Ascending aorta (tissue), 2 donors: ENCODE measurements around the gene NEURL1. TPM values are rescaled to one million over a fixed set of nuclear protein-coding genes. Genes with fewer than 3 reads are reported as not detected.

Experiments
- DNase-seq, 2 donors: peaks; one replicate each; pipeline ENCODE4 v3.0.0-alpha.2; 2019; ENCODE audit warnings: low spot score in 2 of 2
- H3K27ac ChIP-seq, 2 donors: fragments of 200-600 bp; sonication (generic); one replicate each; pipeline ENCODE4 v1.5.1; 2016 to 2017; ENCODE audit warnings: mild to moderate bottlenecking in 1 of 2
- H3K27me3 ChIP-seq: fragments of 200-600 bp; sonication (generic); one replicate; pipeline ENCODE4 v1.5.1; 2017
- H3K36me3 ChIP-seq, 2 donors: fragments of 200-600 bp; sonication (generic); one replicate each; pipeline ENCODE4 v1.5.1; 2016
- H3K4me1 ChIP-seq, 2 donors: fragments of 200-600 bp; sonication (generic); one replicate each; pipeline ENCODE4 v1.5.1; 2016 to 2017; ENCODE audit warnings: mild to moderate bottlenecking in 1 of 2
- H3K4me3 ChIP-seq, 2 donors: fragments of 200-600 bp; sonication (generic); one replicate each; pipeline ENCODE4 v1.5.1; 2016 to 2017; ENCODE audit warnings: mild to moderate bottlenecking in 1 of 2
- H3K9me3 ChIP-seq, 2 donors: fragments of 200-600 bp; sonication (generic); one replicate each; pipeline ENCODE4 v1.5.1; 2016
- CTCF ChIP-seq, 3 experiments: fragments of 200-600 bp in 2 of 3; fragments of 450-650 bp in 1 of 3; sonication (generic) in 2 of 3; IDR thresholded peaks; one replicate each; pipeline ENCODE4 v1.5.1; 2016 to 2019; ENCODE audit warnings: antibody characterized with exemption in 3 of 3, mild to moderate bottlenecking in 1 of 3, moderate library complexity in 1 of 3
- intact Hi-C: fragments of 100-400 bp; cut with DNase I; formaldehyde crosslinking; loops from one replicate; pipeline ENCODE4 v1.15.1; 2023
- total RNA-seq: library from RNA; depleted of rRNA; stranded (reverse); fragments of >200 nt; gene quantifications from one replicate; pipeline ENCODE4 v1.1.0, GENCODE V29; 2016

NEURL1 gene
- total RNA-seq, 1 donor from 2014 or later: not detected

- H3K4me1 ChIP-seq: peaks cover 24 to 48% of the 10 kb centered on the region in 2 donors
- intact Hi-C loops: loop anchor here (1.0 to 2.0 kb wide), 2 partner anchors 15 to 22 kb away; no protein-coding TSS in a partner anchor
These were observed 144.5 kb downstream of the NEURL1 start for GRCh38 chr10:103637927-103638557.

DNA sequence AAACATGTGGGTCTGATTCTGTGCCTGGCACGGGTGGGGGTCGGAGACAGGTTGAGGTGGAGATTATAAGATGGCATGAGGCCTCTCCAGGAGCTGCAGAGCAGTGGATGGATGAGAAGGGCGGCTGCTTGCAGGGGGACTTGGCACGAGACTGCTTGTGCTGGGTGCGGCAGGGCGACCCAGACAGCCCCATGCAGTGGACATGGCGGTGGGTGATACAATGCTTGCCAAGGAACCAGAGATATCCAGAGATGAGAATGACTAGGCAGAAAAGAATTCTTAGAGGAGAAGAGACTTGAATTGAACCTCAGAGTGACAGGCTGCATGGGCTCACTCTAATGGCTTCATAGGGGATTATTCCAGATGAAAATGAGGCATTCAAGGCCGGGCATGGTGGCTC lies 145.4 kb downstream of the NEURL1 start:
- intact Hi-C loops: loop anchor here (1.0 kb wide), 1 partner anchor 21 kb away; no protein-coding TSS in a partner anchor
- TF ChIP-seq CTCF (IDR thresholded peaks at IDR 0.05): no peak
- peaks cover 24 to 45% of the 10 kb centered on the region in 2 donors for H3K4me1 ChIP-seq

More at GRCh38 chr10:103637927-103638557, 144.5 kb downstream of the NEURL1 start:
- Histone ChIP-seq H3K4me3 (peak overlapping the region in 1 of 2 donors; percentile 48), H3K27ac (peak overlapping the region; percentile 91 to 97), H3K27me3 (no peaks in the 10 kb centered on the region), H3K9me3 (no peaks in the 10 kb centered on the region), H3K36me3 (peaks cover 5 to 6% of the 10 kb centered on the region in 2 donors)
- DNase-seq: peak; percentile 96 to 99
- no peak for TF ChIP-seq CTCF (IDR thresholded peaks at IDR 0.05)

DNA sequence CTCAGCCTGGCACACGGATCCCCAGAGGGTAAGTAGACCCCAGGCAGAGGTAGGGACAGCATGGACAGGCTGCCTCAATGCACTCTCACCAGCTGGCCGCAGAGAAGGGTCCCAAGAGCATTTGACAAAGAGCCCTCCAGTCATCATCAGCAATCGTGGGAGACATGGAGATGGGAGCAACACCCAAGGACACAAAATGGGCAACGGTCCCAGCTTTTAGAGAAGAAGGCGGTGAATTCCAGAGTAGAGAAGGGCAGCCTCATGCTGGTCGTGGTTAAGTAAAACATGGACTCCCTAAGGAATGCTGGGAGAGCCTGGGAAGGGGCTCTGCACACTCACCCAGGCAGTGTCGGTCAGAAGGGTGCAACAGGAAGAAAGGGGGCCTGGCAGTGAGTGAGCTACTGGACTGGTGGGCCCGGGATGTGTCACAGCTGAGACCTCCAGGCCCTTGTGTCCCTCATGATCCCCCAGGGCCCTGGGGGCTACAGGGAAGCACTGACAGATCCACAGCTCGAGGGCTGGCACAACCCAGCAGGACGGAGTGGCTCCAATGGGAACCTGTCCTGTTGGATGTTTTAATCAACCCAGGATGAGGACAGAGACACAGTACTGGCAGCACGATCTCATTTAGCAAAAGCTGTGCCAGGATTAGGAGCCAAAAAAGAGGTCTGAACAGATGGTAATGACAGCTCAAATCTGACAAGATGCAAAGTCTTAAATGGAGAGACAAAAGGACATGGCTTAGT lies 147.1 kb downstream of the NEURL1 start:
- intact Hi-C loops: no loop called here
- Histone ChIP-seq H3K27me3 (no peaks in the 10 kb centered on the region), H3K27ac (peak overlapping the region in 1 of 2 donors; percentile 15), H3K4me3 (no peak overlapping the region), H3K36me3 (peaks cover 5 to 10% of the 10 kb centered on the region in 2 donors), H3K4me1 (peaks cover 20 to 48% of the 10 kb centered on the region in 2 donors), H3K9me3 (no peaks in the 10 kb centered on the region)
- no peak for TF ChIP-seq CTCF (IDR thresholded peaks at IDR 0.05)
- no peak for DNase-seq

More for the DNA sequence above, 145.4 kb downstream of the NEURL1 start:
- no peaks in the 10 kb centered on the region for H3K9me3 ChIP-seq
- peak overlapping the region; percentile 91 to 97 for H3K27ac ChIP-seq
- peaks cover 5 to 10% of the 10 kb centered on the region in 2 donors for H3K36me3 ChIP-seq
- H3K4me3 ChIP-seq: no peak overlapping the region
- DNase-seq: no peak
- H3K27me3 ChIP-seq: no peaks in the 10 kb centered on the region

- no peak for DNase-seq
- no peak overlapping the region for H3K4me3 ChIP-seq
- no peaks in the 10 kb centered on the region for H3K27me3 ChIP-seq
- no peaks in the 10 kb centered on the region for H3K9me3 ChIP-seq
- no peak for TF ChIP-seq CTCF (IDR thresholded peaks at IDR 0.05)
- H3K4me1 ChIP-seq: peaks cover 19 to 48% of the 10 kb centered on the region in 2 donors
- intact Hi-C loops: no loop called here
- peak overlapping the region in 1 of 2 donors; percentile 20 for H3K27ac ChIP-seq
- peaks cover 5 to 10% of the 10 kb centered on the region in 2 donors for H3K36me3 ChIP-seq
These were observed 147.8 kb downstream of the NEURL1 start for GRCh38 chr10:103641326-103641725.

Other genes with a start within 250 kb of the NEURL1 start
- gene RPEL1, start 247.8 kb upstream of the NEURL1 start, total RNA-seq: not detected
- gene INA, start 216.6 kb upstream of the NEURL1 start, total RNA-seq: not detected
- gene PCGF6, start 142.6 kb upstream of the NEURL1 start, total RNA-seq: 9.7 TPM
- 2.4 TPM for gene TAF5, start 125.7 kb upstream of the NEURL1 start, total RNA-seq
- gene ATP5MK, start 97.2 kb upstream of the NEURL1 start, total RNA-seq: 481 TPM
- gene PDCD11, start 97.1 kb upstream of the NEURL1 start, total RNA-seq: 4.8 TPM
- 124 TPM for gene CALHM2, start 41.3 kb upstream of the NEURL1 start, total RNA-seq
- gene CALHM1, start 34.8 kb upstream of the NEURL1 start, total RNA-seq: not detected
- not detected for gene CALHM3, start 14.5 kb upstream of the NEURL1 start, total RNA-seq